Neuronal stem cell (in vitro differentiated cells): Measurements from ENCODE around the gene SFXN4.
"Not testable (repeated sequence)": the region's sequence is repeated elsewhere in the genome, so short reads cannot be mapped to it uniquely, and the experiment has no call there.

Source experiments
- DNase-seq: peaks from one replicate; pipeline ENCODE4 v3.0.0-alpha.2; 2013; ENCODE audit warnings: low spot score
- H2AFZ ChIP-seq: one replicate; pipeline ENCODE4 v1.6.1; 2013; ENCODE audit warnings: mild to moderate bottlenecking, low read length, inconsistent platforms
- H2AK5ac ChIP-seq: 2 replicates; pipeline ENCODE4 v1.6.1; 2013; ENCODE audit warnings: low read depth, mild to moderate bottlenecking, inconsistent platforms, low read length, moderate library complexity, mixed read lengths
- H2BK120ac ChIP-seq: 2 replicates; pipeline ENCODE4 v1.6.1; 2013; ENCODE audit warnings: low read depth, mild to moderate bottlenecking, inconsistent platforms, low read length, moderate library complexity, mixed read lengths
- H2BK12ac ChIP-seq: one replicate; pipeline ENCODE4 v1.6.1; 2013; ENCODE audit warnings: low read length, inconsistent platforms
- H2BK15ac ChIP-seq: 2 replicates; pipeline ENCODE4 v1.6.1; 2013; ENCODE audit warnings: mild to moderate bottlenecking, low read length, inconsistent platforms, mixed read lengths
- H2BK5ac ChIP-seq: one replicate; pipeline ENCODE4 v1.6.1; 2013; ENCODE audit warnings: inconsistent platforms, mild to moderate bottlenecking, low read length, moderate library complexity
- H3K14ac ChIP-seq: one replicate; pipeline ENCODE4 v1.6.1; 2013; ENCODE audit warnings: low read length, inconsistent platforms
- H3K18ac ChIP-seq: 2 replicates; pipeline ENCODE4 v1.6.1; 2013; ENCODE audit warnings: low read length, inconsistent platforms
- H3K23ac ChIP-seq: 2 replicates; pipeline ENCODE4 v1.6.1; 2013; ENCODE audit warnings: low read depth, mild to moderate bottlenecking, mixed read lengths, low read length, inconsistent platforms; ENCODE audit not compliant: poor library complexity
- H3K27ac ChIP-seq: replicated peaks from 3 replicates; pipeline ENCODE4 v1.5.1; 2013; ENCODE audit warnings: low read length, inconsistent platforms
- H3K27me3 ChIP-seq, 3 experiments: 2 replicates each; pipeline ENCODE4 v1.6.1; 2013; ENCODE audit warnings: low read length in 3 of 3, mild to moderate bottlenecking in 2 of 3, inconsistent platforms in 1 of 3, low read depth in 1 of 3, mixed read lengths in 1 of 3, moderate library complexity in 1 of 3; ENCODE audit not compliant: control insufficient read depth in 3 of 3, insufficient read depth in 3 of 3
- H3K36me3 ChIP-seq, 2 donors: replicated peaks in 1 of 2; 2 replicates each; pipeline ENCODE4 v1.6.1; 2013; ENCODE audit warnings: low read length in 2 of 2; ENCODE audit not compliant: control insufficient read depth in 2 of 2, insufficient read depth in 2 of 2
- H3K4ac ChIP-seq: 2 replicates; pipeline ENCODE4 v1.6.1; 2013; ENCODE audit warnings: inconsistent platforms, mild to moderate bottlenecking, low read length, moderate library complexity
- H3K4me1 ChIP-seq, 2 donors: 1 replicate in 1 of 2; 2 replicates in 1 of 2; pipeline ENCODE4 v1.6.1; 2013; ENCODE audit warnings: low read length in 2 of 2, low read depth in 1 of 2; ENCODE audit not compliant: control insufficient read depth in 2 of 2, insufficient read depth in 1 of 2
- H3K4me2 ChIP-seq: one replicate; pipeline ENCODE4 v1.6.1; 2013; ENCODE audit warnings: mild to moderate bottlenecking, low read length, inconsistent platforms; ENCODE audit not compliant: insufficient read depth, poor library complexity, severe bottlenecking
- H3K4me3 ChIP-seq, 2 donors: 2 replicates each; pipeline ENCODE4 v1.5.1; 2013; ENCODE audit warnings: low read length in 2 of 2, mild to moderate bottlenecking in 2 of 2, inconsistent platforms in 1 of 2, moderate library complexity in 1 of 2
- H3K79me1 ChIP-seq: one replicate; pipeline ENCODE4 v1.6.1; 2013; ENCODE audit warnings: low read depth, mild to moderate bottlenecking, inconsistent platforms, low read length, moderate library complexity
- H3K9ac ChIP-seq: one replicate; pipeline ENCODE4 v1.6.1; 2013; ENCODE audit warnings: mild to moderate bottlenecking, low read depth, low read length, inconsistent platforms; ENCODE audit not compliant: poor library complexity
- H3K9me3 ChIP-seq, 2 donors: replicated peaks in 1 of 2; 2 replicates each; pipeline versions ENCODE3 to v1.6.1; 2013; ENCODE audit warnings: low read length in 2 of 2, mild to moderate bottlenecking in 2 of 2, inconsistent platforms in 1 of 2, low read depth in 1 of 2, mixed read lengths in 1 of 2, moderate library complexity in 1 of 2; ENCODE audit not compliant: control insufficient read depth in 2 of 2, insufficient read depth in 1 of 2
- H4K8ac ChIP-seq: one replicate; pipeline ENCODE4 v1.6.1; 2013; ENCODE audit warnings: low read depth, mild to moderate bottlenecking, inconsistent platforms, low read length, moderate library complexity
- H4K91ac ChIP-seq: one replicate; pipeline ENCODE4 v1.6.1; 2013; ENCODE audit warnings: low read length, low read depth, mild to moderate bottlenecking, inconsistent platforms; ENCODE audit not compliant: poor library complexity
- WGBS, 2 donors: extraction: QIAGEN DNeasy Blood & Tissue Kit; methylation state at CpG; one replicate each; pipeline ENCODE4 v1.1.7; 2013; ENCODE audit warnings: missing lambda C conversion rate in 2 of 2, mixed read lengths in 1 of 2; ENCODE audit not compliant: insufficient read length in 2 of 2, insufficient replicate concordance in 1 of 2; ENCODE audit errors: extremely low coverage in 2 of 2; 5-methylcytosine and 5-hydroxymethylcytosine counted together

Gene SFXN4

GRCh38 chr10:119190353-119190752 lies 24.8 kb upstream of the SFXN4 start:
- no peak for DNase-seq
- H2BK12ac ChIP-seq = no peak overlapping the region
- H3K4me3 ChIP-seq = peak overlapping the region in 1 of 2 donors; percentile 26
- no peaks in the 10 kb centered on the region for H3K79me1 ChIP-seq
- H3K18ac ChIP-seq = no peak overlapping the region
- H2AFZ ChIP-seq = peak overlapping the region; percentile 24
- H3K9ac ChIP-seq = no peak overlapping the region
- no peak overlapping the region for H3K4ac ChIP-seq
- no peaks in the 10 kb centered on the region for H3K9me3 ChIP-seq
- no peak overlapping the region for H3K14ac ChIP-seq
- peaks cover 0 to 10% (median 0%) of the 10 kb centered on the region in 3 experiments for H3K27me3 ChIP-seq
- no peak overlapping the region for H3K27ac ChIP-seq
- H2BK15ac ChIP-seq = no peak overlapping the region
- no peaks in the 10 kb centered on the region for H3K36me3 ChIP-seq
- no peak overlapping the region for H2BK5ac ChIP-seq
- no peak overlapping the region for H3K23ac ChIP-seq
- no peak overlapping the region for H3K4me2 ChIP-seq
- no peak overlapping the region for H2BK120ac ChIP-seq
- no peak overlapping the region for H2AK5ac ChIP-seq
- no CpG with 5 or more reads among the region's 4 CpGs for WGBS, 2 donors
- no peak overlapping the region for H4K91ac ChIP-seq
- peaks cover 0 to 4% of the 10 kb centered on the region in 2 donors for H3K4me1 ChIP-seq
- no peak overlapping the region for H4K8ac ChIP-seq

- H3K27ac ChIP-seq = no peak overlapping the region
- no peak for DNase-seq
- no CpG with 5 or more reads among the region's 3 CpGs for WGBS, 2 donors
Observed at GRCh38 chr10:119189811-119190282, 24.3 kb upstream of the SFXN4 start.

GRCh38 chr10:119183664-119184412 lies 18.3 kb upstream of the SFXN4 start:
- WGBS, 2 donors = no CpG with 5 or more reads among the region's 9 CpGs

More at GRCh38 chr10:119189811-119190282, 24.3 kb upstream of the SFXN4 start:
- Histone ChIP-seq H2AFZ (peak overlapping the region; percentile 24), H3K79me1 (no peaks in the 10 kb centered on the region), H3K23ac (no peak overlapping the region), H2BK15ac (no peak overlapping the region), H3K14ac (no peak overlapping the region), H3K9me3 (no peaks in the 10 kb centered on the region), H3K18ac (no peak overlapping the region), H3K4me2 (no peak overlapping the region), H2AK5ac (no peak overlapping the region), H3K4me1 (peaks cover 0 to 4% of the 10 kb centered on the region in 2 donors), H2BK5ac (no peak overlapping the region), H4K91ac (no peak overlapping the region), H4K8ac (no peak overlapping the region), H3K4ac (no peak overlapping the region), H3K9ac (no peak overlapping the region), H2BK120ac (no peak overlapping the region), H2BK12ac (no peak overlapping the region), H3K27me3 (peaks cover 0 to 10% (median 0%) of the 10 kb centered on the region in 3 experiments), H3K36me3 (no peaks in the 10 kb centered on the region), H3K4me3 (no peak overlapping the region)

GRCh38 chr10:119180850-119181400 lies 15.4 kb upstream of the SFXN4 start:
- H3K23ac ChIP-seq, H3K27ac ChIP-seq, H2AK5ac ChIP-seq, H3K79me1 ChIP-seq, H2BK120ac ChIP-seq, H3K18ac ChIP-seq, H4K8ac ChIP-seq, H3K9ac ChIP-seq, H2BK5ac ChIP-seq, H3K27me3 ChIP-seq, H2BK12ac ChIP-seq, H4K91ac ChIP-seq, H2BK15ac ChIP-seq, H2AFZ ChIP-seq, H3K14ac ChIP-seq, H3K4ac ChIP-seq, DNase-seq, H3K9me3 ChIP-seq, H3K4me3 ChIP-seq, H3K4me2 ChIP-seq, H3K4me1 ChIP-seq: not testable (repeated sequence)
- H3K36me3 ChIP-seq = peaks cover 10 to 14% of the 10 kb centered on the region in 2 donors
- WGBS, 2 donors = no CpG with 5 or more reads among the region's 7 CpGs

More at GRCh38 chr10:119183664-119184412, 18.3 kb upstream of the SFXN4 start:
- Histone ChIP-seq H3K14ac (no peak overlapping the region), H4K91ac (no peak overlapping the region), H2AFZ (no peak overlapping the region), H3K4me3 (no peak overlapping the region), H3K9me3 (no peaks in the 10 kb centered on the region), H3K23ac (no peak overlapping the region), H3K4me1 (peaks cover 2 to 4% of the 10 kb centered on the region in 2 donors), H3K36me3 (no peaks in the 10 kb centered on the region), H2AK5ac (no peak overlapping the region), H4K8ac (no peak overlapping the region), H3K27me3 (no peaks in the 10 kb centered on the region), H3K9ac (no peak overlapping the region), H3K18ac (no peak overlapping the region), H3K4ac (no peak overlapping the region), H2BK15ac (no peak overlapping the region), H3K27ac (no peak overlapping the region), H2BK120ac (no peak overlapping the region), H3K79me1 (no peaks in the 10 kb centered on the region), H2BK12ac (no peak overlapping the region), H2BK5ac (no peak overlapping the region), H3K4me2 (no peak overlapping the region)
- DNase-seq = no peak
